Measurements from ENCODE around the gene ASCL5.

Gene ASCL5

DNA sequence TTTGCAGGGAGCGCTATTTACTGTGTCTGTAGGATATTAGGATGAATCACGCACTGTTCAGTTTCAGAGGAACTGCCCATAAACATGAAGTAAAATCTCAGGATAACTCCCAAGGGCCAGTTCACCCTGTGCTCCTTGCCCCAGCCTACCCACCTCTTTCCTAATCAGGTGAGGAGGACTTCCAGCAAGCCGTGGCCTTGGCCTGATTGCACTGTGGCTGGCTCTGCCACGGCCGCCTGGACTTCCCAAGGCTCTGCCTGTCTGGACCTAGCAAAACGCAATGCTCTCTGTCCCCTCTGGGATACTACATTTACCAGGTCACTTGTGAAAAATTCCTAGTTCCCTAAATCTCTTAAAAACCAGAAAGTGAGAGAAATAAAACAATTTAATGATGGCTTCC, 7.4 kb upstream of the ASCL5 start:
- Histone ChIP-seq H3K4me3 (no peak overlapping the region), H3K27ac (no peak overlapping the region)
- TF ChIP-seq, protein P1, sequence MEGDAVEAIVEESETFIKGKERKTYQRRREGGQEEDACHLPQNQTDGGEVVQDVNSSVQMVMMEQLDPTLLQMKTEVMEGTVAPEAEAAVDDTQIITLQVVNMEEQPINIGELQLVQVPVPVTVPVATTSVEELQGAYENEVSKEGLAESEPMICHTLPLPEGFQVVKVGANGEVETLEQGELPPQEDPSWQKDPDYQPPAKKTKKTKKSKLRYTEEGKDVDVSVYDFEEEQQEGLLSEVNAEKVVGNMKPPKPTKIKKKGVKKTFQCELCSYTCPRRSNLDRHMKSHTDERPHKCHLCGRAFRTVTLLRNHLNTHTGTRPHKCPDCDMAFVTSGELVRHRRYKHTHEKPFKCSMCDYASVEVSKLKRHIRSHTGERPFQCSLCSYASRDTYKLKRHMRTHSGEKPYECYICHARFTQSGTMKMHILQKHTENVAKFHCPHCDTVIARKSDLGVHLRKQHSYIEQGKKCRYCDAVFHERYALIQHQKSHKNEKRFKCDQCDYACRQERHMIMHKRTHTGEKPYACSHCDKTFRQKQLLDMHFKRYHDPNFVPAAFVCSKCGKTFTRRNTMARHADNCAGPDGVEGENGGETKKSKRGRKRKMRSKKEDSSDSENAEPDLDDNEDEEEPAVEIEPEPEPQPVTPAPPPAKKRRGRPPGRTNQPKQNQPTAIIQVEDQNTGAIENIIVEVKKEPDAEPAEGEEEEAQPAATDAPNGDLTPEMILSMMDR (IDR thresholded peaks at IDR 0.05) = no peak
- DNase-seq (ENCODE audit: low spot score) = no peak

DNA sequence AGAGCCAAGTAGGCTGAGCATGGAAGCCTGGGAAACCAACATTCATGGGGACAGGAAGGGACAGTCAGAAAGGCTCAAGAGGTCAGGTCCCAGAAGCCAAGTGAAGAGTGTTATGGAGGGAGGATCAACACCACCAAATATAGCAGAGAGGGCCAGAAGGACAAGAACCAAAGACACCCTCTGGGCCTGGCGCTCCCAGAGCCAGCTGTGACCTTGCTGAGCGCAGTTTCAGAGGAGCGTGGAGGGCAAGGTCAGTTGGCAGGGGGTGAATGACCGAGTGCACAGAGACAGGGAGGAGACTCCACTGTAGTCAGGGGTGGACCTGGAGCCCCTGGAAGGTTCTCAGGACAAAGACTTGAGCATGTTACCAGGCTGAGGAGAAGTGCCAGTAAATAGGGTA, 4.4 kb upstream of the ASCL5 start:
- TF ChIP-seq, protein P1 (IDR thresholded peaks at IDR 0.05) = no peak
- DNase-seq (ENCODE audit: low spot score) = no peak
- H3K27ac ChIP-seq = no peak overlapping the region
- H3K4me3 ChIP-seq = no peak overlapping the region

DNA sequence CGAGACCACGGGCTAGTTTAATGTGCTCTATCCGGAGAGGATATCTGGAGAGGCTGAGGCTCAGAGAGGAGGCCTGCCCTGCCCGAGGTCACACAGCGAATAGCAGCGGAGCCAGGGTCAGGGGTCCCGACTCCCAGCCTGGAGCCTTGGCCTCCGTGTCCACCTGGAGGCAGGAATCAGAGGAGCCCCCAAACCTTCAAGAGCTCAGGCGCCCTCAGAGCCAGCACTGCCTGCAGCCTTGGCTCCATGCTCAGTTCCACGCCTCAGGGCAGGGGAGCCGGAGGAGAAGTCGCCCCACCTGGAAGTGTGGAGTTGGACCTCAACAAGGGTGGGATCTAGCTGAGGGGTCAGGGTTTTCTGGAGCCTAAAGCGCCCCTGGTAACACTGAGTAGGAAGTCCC, 2.0 kb upstream of the ASCL5 start:
- DNase-seq (ENCODE audit: low spot score) = no peak
- Histone ChIP-seq H3K27ac (no peak overlapping the region), H3K4me3 (no peak overlapping the region)
- TF ChIP-seq, protein P1 (IDR thresholded peaks at IDR 0.05) = no peak

DNA sequence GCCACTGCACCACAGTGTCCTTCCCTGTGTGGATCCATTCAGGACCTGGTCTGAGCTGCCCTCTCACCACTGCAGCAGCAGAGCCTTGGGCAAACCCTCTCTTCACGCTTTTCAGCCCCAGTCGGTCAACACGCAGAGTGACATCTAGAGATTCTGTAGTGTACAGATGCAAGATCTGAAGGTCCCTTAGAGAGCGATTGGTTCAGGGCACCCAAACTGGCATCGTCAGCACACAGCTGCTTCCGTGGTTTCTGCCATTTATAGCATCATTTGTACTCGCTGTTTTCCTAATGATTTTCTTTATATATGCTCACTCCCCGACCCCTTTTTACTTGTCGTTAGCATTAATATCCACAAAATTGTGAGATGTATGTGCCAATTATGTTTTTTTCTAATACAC, 1.5 kb upstream of the ASCL5 start:
- DNase-seq (ENCODE audit: low spot score) = no peak
- no peak overlapping the region for H3K4me3 ChIP-seq
- TF ChIP-seq, protein P1 (IDR thresholded peaks at IDR 0.05) = no peak
- no peak overlapping the region for H3K27ac ChIP-seq

DNA sequence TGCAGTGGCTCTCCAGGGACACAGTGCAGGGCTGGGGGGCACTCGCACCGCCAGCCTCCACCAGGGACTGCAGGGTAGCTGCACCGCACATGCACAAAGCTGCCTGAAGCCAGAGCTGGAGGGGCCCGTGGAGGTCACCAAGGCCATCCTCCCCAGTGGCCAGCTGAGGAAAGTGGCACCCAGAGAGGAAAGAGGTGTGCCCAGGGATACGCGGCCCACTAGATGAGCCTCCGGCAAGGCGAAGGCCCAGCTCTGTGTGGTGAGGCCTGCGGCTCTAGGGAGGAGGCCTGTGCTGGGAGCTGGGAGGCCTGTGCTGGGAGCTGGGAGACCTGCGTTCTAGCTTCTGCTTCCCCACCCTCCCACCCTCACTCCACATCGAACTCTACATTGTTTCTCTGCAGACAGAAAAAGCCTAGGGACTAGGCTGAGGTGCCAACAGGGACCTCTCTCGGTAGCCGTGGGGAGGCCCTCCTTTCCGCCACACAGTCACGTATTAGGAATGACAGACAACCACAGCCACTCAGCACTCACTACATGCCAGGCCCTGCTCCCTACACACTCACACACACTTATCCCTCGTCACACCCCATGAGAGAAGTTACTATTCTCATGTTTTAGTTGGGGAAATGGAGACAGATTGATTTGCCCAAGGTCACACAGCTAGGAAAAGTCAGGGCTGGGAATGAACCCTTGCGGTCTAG, 921 bp upstream of the ASCL5 start:
- DNase-seq (ENCODE audit: low spot score) = no peak
- TF ChIP-seq, protein P1 (IDR thresholded peaks at IDR 0.05) = no peak
- no peak overlapping the region for H3K4me3 ChIP-seq
- H3K27ac ChIP-seq = no peak overlapping the region

DNA sequence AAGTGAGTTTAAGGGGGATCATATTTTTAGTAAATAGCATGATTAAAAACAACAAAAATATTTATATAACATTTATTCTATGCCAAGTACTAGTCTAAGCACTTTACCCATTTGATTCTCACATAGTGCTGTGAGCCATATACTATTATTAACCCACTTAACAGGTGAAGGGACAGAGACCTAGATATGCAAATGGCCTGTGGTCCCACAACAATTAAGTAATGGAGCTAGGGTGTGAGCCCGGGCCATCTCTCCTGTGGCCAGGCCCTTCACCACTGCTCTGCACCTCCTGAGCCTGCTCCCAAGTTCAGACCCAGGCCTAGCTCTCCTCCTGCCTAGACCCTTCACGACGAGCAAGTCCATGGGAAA, 537 bp downstream of the ASCL5 start:
- TF ChIP-seq, protein P1 (IDR thresholded peaks at IDR 0.05) = no peak
- no peak for DNase-seq (ENCODE audit: low spot score)
- Histone ChIP-seq H3K27ac (no peak overlapping the region), H3K4me3 (no peak overlapping the region)

DNA sequence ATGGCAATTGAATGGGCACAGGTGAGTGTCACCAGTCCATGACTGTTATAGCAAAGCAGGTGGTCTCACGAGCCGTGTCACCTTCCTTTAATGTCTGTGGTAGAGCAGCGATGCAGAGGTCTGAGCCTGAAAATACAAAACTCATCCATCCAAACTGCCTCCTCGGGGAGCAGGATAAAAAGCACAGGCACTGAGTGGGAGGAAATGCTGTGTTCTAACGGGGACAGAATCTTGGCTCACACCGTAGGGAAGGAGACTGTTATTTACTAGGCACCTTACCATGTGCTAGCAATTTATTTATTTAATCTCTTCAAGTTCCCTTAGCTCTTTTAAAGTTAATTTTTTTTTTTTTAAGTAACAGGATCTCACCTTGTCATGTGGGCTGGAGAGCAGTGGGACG, 1.2 kb downstream of the ASCL5 start:
- no peak for DNase-seq (ENCODE audit: low spot score)
- Histone ChIP-seq H3K27ac (no peak overlapping the region), H3K4me3 (no peak overlapping the region)
- TF ChIP-seq, protein P1 (IDR thresholded peaks at IDR 0.05) = no peak

Data from coronary artery (tissue), 2 donors.